NCI-H1048 (cell line): ENCODE results near the gene DYRK1B.
"Not testable (repeated sequence)": the region's sequence is repeated elsewhere in the genome, so short reads cannot be mapped to it uniquely, and the experiment has no call there.

ENCODE experiments used
- DNase-seq: peaks from one replicate; lab custom pipeline; 2025; lab: John Stamatoyannopoulos, UW

Gene DYRK1B

DNA sequence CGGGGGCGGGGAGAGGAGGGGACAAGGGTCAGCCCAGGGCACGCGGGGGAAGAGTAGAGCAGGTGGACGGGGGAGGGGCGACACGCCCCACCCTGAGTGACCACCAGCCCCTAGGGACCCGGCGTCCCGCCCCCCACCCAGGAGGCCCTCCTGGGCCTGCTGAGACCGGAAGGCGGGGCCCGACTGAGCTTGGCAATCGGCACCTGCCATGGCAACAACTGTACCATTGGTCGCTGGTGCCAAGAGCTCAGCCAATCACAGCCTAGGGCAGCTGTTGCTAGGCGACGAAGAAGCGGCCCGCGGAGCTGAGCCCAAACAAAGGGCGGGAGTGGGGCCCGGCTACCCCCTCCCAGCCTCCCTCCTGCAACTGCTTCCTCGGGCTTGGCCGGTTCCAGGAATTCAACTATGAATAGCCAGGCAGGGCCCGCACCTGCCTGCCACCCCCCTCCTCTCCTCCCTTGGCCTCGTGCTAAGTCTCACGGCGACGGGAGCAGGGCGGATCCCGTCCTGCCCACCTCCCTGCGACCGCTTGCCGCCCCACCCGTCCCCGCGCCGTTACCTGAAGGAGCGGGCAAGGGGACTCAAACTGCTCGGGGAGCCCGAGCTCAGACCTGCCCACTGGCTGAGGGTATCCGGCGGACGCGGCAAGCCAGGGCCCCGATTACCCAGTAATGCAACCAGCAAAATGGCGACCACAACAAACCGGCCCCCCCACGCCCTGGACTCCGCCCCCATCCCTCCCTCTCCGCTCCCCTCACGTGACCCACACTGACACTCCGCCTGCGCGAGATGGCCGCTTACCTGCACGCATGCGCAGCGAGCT lies at the start of gene DYRK1B:
DYRK1B (minus strand) TSS at position 699 of the 823 bp plus-strand sequence. CDS start 2,295 bp downstream, outside the sequence.
- DNase-seq, result peak; percentile 94

DNA sequence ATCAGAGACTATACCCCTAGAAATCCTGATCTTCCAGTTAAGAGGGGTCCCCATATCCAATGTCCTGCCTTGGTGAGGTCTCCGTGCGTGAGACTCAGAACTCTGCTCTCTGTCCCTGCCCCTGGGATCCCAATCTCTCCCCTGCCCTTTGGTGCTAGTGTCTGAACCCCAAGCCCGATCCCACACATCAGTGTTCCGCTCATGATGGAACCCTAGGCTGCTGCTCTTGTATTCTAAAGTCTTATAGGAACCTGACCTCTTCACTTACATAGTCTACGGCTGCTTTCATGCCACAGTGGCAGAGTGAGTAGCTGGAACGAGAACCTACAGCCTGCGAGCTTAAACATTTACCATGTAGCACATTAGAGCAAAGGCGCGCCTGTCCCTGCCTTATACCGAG lies 48.7 kb upstream of the DYRK1B start:
- not testable (repeated sequence) for DNase-seq

DNA sequence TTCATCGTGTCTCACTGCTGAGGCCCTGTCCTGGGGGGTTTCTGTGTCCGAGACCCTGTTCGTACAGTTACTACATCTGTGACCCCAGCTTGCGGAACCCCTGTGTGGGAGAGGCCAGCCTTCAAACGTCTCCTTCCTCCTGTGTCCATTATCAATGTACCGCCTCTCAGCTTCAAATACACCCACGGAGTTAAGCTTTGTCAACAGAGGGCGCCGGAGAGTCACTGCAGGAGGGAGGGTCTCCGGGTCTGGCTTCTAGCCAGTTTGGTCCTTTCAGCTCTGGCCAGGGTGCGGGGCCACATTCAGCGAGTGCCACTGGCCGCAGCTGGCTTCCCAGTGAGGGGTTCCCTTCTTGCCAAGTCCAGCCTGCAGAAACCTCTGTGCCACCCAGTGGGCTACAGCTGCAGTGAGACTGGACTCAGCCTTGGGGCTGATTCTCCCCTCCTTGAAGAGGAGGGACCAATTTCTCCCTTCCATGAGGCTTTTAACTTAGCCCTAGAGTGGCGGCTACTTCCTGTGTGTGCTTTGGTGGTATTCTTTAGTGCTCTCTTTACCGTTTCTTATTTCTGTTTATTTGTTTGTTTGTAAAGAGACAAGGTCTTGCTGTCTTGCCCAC lies 47.6 kb upstream of the DYRK1B start:
- not testable (repeated sequence) for DNase-seq

DNA sequence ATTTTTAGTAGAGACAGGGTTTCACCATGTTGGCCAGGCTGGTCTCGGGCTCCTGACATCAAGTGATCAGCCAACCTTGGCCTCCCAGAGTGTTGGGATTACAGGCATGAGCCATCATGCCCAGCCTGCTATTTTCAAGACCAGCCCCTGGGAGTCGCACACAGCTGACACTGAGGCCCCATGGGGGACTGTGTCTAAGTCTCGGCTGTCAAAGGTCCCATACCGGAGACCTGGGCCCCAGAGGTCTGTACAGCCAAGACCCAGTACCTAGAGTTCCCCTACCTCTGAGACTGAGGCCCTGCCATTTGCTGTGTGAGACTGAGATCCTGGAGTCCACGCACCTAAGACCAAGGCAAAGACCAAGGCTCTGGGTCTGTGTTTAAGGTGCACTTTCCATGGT lies 46.3 kb upstream of the DYRK1B start:
- not testable (repeated sequence) for DNase-seq

DNA sequence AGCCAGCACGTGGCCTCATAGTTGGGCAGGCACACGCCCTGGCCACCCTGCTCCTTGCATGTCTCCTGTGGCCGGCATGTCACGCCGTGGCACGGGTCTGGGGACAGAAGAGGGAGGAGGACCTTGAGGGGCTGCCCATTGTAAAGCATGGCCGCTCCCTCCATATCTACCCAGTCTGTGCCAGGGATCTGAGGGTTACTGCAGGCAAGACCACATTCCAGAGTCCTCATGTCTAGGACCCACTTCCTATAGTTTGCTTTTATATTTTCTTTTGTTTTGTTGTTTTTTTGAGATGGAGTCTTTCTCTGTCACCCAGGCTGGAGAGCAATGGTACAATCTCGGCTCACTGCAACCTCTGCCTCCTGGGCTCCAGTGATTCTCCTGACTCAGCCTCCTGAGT lies 45.8 kb upstream of the DYRK1B start:
- not testable (repeated sequence) for DNase-seq

DNA sequence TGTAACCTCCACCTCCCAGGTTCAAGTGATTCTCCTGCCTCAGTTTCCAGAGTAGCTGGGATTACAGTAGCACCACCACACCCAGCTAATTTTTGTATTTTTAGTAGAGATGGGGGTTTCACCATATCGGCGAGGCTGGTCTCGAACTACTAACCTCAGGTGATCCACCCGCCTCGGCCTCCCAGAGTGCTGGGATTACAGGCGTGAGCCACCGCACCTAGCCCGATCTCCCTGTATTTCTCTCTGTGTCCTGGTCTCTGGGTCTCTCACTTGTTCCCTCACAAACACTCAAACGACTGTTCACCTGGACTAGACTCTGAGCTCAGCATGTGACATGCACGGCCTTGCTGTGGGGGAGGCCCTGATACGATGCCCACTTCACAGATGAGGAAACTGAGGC lies 44.9 kb upstream of the DYRK1B start:
- DNase-seq, result not testable (repeated sequence)

DNA sequence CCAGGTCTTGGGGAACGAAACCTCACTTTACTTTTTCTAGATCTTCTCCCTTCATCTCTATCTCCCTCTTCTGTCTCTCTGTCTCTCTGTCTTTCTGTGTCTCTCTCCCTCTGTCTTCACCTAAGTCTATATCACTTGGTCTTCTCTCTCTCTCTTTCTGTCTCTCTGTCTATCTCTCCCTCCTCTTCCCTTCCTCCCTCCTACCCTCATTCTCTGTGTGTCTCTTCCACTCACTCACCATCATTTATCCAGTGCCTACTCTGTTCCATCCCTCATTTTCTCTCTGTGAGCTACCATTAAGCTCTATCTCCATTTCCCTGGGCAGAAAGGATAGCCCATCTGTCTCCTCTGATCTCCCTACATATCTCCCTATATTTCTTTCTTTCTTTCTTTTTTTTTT lies 44.4 kb upstream of the DYRK1B start:
- no peak for DNase-seq

DNA sequence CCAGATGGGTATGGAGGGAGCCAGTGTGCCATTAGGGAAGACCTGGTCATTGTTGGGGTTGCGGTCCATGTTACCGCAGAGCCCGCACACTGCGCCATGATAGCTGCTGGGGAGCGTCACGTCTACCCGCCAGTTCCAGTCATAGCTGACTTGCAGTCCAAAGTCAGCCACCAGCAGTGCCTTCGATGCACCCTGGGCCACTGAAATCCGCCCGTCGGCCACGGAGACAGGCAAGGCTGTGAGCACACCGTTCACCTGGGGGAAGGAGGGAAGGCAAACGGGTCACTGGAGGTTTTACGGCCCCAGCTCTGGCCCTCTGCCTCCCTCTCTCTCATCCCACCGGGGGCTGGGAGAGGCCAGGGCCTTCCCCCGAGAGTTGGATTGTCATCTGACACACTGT lies 44.0 kb upstream of the DYRK1B start:
- not testable (repeated sequence) for DNase-seq

DNA sequence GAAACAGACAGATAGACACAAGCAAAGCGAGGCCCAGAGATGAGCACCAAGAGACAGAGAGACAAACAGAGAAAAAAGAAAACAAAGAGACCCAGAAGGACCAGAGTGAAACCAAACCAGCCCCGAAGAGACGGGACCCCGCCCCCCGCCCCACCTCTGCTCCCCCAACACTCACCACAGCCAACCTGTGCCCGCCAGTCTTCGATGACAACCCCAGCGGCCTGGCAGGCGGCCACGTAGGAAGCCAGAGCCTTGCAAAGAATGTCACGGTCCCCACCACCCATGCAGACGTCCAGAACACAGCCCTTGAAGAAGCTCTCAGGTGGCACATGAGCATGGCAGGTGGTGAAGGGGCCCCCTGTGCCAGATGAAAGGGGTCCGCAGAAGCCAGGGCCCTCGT lies 43.5 kb upstream of the DYRK1B start:
- DNase-seq, result not testable (repeated sequence)

DNA sequence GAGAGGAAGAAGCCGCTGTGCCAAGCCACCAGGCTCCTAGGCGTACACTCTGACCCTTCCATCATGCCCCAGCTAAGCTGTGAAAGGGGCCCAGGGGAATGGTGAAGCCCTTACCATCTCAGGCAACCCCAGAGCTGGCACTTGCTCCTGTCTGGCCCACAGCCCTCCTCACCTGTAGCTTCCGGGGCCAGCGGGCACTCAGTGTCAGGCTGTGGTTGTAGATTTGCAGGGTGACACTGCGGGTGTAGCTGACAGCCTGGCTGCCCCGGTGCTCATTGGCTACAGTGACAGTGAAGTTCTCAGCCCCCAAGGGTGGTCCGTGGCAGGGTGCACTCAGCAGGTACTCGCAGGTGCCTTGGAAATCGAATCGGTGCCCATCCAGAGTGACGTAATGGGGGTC lies 42.5 kb upstream of the DYRK1B start:
- not testable (repeated sequence) for DNase-seq

DNA sequence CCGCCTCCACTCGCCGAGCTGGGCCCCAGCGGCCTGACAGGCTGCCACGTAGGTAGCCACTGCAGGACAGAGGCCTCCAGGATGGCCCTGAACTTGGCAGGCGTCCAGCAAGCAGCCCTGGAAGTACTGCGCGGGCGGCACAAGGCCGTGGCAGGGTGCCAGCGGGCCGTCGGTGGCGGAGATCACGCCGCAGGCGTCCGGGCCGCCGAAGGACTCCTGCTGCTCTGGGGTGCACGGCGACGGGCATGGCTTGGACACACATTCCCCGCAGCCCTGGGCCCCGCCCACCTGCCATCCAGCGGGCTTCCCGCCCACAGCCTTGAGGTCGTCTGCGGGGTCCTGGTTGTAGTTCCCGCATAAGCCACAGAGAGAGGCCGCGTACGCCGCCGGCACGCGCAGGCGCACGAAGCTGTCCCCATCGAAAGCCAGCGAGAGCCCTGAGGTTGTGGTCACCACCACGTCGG lies 41.5 kb upstream of the DYRK1B start:
- DNase-seq, result not testable (repeated sequence)

DNA sequence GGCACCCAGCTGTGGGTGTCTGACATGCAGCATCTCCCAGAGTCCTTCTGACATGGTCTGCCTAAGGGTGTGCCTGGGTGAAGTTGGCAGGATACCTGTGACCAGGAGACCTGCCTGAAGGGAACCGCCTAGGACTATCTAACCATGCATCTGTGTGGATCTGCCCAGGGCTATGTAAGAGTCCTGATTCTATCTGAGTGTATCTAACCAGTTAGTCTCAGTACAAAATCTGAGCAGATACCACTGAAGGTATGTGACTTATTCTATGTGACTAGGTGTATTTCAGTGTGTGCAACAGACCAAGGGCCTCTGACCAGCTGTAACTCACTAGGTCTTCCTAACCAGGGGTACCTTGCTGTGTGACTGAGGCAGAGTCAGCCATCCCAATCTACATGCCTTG lies 40.4 kb upstream of the DYRK1B start:
- no peak for DNase-seq

DNA sequence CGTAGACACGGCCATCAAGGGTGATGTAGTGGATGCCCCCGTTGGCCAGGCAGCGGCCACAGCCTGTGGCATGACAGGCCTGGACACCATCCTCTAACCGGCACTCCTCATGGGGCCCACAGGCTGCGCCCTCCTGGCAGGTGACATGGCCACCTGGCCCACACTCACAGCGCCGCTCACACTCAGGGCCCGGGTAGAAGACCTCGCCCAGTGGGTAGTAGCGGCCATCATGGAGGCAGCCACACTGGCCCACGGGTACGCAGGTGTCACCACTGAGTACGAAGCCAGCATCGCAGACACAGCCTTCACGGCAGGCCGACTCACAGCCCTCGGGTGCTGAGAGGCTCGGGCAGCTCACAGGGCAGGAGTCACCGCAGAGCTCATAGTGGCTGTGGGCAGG lies 39.4 kb upstream of the DYRK1B start:
- no peak for DNase-seq

DNA sequence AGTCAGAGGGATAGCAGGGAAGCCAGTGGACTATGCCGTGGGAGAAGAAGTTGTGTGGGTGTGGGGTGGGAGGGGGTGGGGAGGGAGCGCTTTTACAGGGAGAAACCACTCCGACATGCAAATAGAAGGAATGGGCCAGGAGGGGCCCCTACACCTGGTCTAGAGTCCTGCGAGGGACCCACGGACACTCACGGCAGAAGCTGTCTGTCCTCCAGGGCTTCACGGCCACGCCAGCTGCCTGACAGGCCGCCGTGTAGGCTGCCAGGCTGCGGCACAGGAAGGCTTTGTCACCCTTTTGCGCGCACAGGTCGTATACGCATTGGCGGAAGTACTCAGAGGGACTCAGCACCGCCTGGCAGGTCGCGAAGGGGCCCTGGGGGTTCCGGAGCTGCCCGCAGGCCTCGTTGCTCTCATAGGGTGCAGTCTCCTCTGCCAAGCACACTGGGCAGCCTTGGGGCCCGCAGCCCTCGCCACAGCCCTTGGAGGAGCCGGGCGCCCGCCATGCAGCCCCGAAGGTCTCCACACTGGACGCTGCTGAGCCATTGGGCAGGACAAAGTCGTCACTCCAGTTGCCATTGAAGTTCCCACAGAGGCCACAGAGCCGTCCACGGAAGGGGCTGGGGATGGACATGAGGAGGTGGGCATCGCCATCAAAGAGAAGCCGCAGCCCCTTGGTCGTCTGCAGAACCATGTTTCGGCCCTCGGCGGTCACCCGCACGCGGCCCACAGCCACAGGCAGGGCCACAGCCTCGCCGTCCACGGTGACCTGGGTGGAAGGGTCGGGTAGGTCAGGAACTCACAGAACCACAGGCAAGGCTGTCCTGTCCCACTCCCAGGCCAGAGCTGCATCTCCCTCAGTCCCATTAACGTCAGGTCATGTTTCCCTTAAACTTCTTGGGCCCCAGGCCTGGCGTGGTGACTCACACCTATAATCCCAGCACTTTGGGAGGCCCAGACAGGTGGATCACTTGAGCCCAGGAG lies 38.2 kb upstream of the DYRK1B start:
- DNase-seq, result no peak

DNA sequence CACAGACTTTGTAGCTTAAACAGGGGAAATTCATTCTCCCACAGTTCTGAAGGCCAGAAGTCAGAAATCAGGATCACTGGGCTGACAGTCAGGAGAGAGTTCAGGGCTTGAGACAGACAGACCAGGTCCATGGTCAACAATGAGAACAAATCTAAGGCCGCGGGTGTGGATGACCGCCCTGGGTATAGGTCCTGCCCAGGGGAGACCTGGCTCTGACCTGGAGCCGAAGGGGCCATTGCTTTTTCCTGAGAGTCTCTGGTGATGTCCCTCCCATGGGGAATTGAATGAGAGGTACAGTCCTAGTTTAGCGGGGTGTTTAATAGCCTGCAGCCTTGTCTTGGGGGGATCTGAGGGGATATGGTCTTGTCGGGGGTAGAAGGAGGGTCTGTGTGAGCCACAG lies 37.4 kb upstream of the DYRK1B start:
- DNase-seq, result no peak

DNA sequence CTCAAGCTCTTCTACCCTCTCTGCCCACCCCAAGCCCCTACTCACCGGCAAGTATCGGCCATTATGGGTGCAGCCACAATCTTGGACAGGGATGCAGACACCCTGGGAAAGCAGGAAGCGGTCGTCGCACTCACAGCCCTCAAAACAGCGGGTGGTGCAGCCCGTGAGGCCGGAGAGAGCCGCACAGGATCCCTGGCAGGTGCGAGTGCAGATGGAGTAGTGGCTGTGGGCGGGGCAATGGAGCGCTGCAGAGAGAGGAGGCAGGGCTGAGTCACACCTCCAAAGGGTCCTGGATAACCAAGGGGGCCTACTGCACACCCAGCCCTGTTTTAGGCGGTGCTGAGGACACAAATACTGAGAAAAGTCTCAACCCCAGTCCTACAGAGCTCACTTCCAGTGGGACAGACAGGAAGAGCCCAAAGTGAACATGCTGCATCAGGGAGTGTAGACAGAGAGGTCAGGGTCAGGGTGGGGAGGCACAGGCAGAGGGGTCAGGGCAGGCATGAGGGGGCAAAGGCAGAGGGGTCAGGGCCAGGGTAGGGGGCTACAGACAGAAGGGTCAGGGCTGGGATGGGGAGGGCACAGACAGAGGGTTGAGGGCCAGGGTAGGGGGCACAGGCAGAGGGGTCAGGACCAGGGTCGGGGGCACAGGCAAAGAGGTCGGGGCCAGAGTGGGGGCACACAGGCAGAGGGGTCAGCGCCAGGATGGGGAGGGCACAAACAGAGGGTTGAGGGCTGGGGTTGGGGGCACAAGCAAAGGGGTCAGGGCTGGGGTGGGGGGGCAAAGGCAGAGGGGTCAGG lies 36.4 kb upstream of the DYRK1B start:
- DNase-seq, result no peak

DNA sequence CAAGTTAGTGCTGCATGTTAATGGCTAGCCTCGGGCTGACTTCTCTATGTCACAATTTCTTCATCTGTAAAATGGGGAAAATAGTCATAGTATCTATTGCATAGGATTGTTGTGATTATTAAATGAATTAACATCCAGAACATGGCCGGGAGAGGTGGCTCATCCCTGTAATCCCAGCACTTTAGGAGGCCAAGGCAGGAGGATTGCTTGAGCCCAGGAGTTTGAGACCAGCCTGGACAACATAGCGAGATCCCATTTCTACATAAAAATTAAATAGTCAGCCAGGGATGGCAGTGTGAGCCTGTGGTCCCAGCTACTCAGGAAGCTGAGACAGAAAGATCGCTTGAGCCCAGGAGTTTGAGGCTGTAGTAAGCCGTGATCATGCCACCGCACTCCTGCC lies 34.0 kb upstream of the DYRK1B start:
- no peak for DNase-seq

DNA sequence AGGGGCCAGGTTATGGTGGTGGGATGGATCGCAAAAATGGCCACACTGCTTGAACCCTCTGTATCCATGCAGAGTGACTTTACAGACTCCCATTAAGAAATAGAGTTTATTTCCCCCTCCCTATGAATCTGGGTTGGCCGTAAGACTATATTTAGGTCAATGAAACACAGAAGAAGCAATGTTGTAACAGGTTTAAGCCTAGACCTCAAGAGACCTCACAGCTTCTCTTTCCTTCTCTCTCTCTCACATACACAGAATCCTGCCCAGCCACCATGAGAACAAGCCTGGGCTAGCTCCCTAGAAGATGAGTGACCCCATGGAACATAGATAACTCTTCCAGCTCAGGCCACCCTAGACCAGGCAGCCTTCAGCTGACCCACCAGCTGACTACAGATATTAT lies 33.2 kb upstream of the DYRK1B start:
- no peak for DNase-seq

DNA sequence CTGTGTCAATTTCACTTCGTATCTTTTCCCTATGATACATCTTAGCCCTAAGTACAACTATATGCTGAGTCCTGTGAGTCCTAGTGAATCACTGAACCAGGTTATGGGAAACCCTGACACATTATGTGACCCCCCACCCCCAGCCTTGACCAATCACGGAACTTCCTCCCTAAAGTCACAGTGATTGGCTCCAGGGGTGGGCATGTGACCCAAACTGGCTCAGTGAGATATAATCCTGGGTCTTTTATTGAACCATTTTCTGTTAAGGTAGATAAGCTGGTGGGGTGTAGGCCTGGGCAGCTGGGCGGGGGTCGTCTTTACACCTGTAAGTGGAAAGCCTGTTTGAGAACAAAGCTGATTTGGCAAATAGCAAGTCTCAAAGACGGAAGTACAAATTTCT lies 32.0 kb upstream of the DYRK1B start:
- DNase-seq, result no peak

DNA sequence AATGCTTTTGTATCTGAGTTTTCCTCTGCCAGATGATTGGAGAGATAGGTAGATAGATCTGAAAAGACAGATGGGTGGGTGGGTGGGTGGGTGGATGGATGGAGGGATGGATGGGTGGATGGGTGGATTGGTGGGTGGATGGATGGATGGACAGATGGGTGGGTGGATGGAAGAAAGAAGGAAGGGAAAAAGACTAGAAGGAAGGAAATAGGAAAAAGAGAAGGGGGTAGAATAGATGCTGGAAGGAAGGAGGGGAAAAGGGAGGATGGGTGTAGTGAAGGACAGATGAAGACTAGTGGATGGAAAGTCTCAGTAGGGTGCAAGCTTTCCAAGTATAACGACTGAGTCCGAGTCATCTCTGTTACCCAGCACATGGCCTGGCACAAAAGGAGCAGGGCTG lies 31.2 kb upstream of the DYRK1B start:
- no peak for DNase-seq

DNA sequence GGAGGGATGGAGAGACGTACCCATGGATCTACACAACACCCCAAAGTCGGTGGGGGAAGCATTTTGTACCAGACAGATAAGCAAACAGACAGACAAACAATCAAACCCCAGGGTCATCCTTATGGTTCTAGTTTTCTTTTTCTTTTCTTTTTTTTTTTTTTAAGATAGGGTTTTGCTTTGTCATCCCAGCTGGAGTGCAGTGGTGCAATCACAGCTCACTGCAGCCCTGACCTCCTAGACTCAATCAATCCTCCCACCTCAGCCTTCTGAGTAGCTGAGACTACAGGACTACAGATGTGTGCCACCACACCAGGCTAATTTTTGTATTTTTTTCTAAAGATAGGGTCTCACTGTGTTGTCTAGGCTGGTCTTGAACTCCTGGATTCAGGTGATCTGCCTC lies 30.2 kb upstream of the DYRK1B start:
- DNase-seq, result no peak
